Measurements from ENCODE around the gene NEU3.
"Not testable (repeated sequence)": the region's sequence is repeated elsewhere in the genome, so short reads cannot be mapped to it uniquely, and the experiment has no call there.

Gene NEU3

GRCh38 chr11:74988541-74989259 lies at the start of gene NEU3:
TSS of gene NEU3 (plus strand) at chr11:74988933. CDS start at chr11:74989061, 128 bp downstream.
- DNase-seq: peak; percentile 79

- no peak for DNase-seq
These were observed 47.2 kb upstream of the NEU3 start for GRCh38 chr11:74941492-74941891.

GRCh38 chr11:74942073-74942759 lies 46.5 kb upstream of the NEU3 start:
- DNase-seq: no peak

- DNase-seq: peak; percentile 32
These were observed 40.2 kb upstream of the NEU3 start for GRCh38 chr11:74948546-74948897.

- DNase-seq: peak; percentile 97
These were observed 39.6 kb upstream of the NEU3 start, which contains the start of the genes SPCS2 and XRRA1 for GRCh38 chr11:74948898-74949752. TSS of gene SPCS2 (plus strand) at chr11:74949266. CDS start at chr11:74949286, 20 bp downstream. TSS of gene XRRA1 (minus strand) at chr11:74949091. CDS start at chr11:74940878, 8,213 bp downstream.

GRCh38 chr11:74949753-74950137 lies 39.0 kb upstream of the NEU3 start:
- DNase-seq: no peak

GRCh38 chr11:74950374-74950969 lies 38.3 kb upstream of the NEU3 start:
- DNase-seq: no peak

- DNase-seq: no peak
These were observed 37.5 kb upstream of the NEU3 start for GRCh38 chr11:74951226-74951625.

- DNase-seq: no peak
These were observed 36.0 kb upstream of the NEU3 start for GRCh38 chr11:74952752-74953151.

GRCh38 chr11:74953451-74953850 lies 35.3 kb upstream of the NEU3 start:
- DNase-seq: no peak

- no peak for DNase-seq
These were observed 34.5 kb upstream of the NEU3 start for GRCh38 chr11:74954199-74954598.

- no peak for DNase-seq
These were observed 32.2 kb upstream of the NEU3 start for GRCh38 chr11:74956397-74957015.

- no peak for DNase-seq
These were observed 30.6 kb upstream of the NEU3 start for GRCh38 chr11:74957937-74958629.

- DNase-seq: not testable (repeated sequence)
These were observed 28.6 kb upstream of the NEU3 start for GRCh38 chr11:74960128-74960527.

- no peak for DNase-seq
These were observed 22.1 kb upstream of the NEU3 start for GRCh38 chr11:74966651-74967050.

GRCh38 chr11:74970852-74971395 lies 17.8 kb upstream of the NEU3 start:
- DNase-seq: no peak

- no peak for DNase-seq
These were observed 17.3 kb upstream of the NEU3 start for GRCh38 chr11:74971424-74971823.

GRCh38 chr11:74978041-74978440 lies 10.7 kb upstream of the NEU3 start:
- DNase-seq: no peak

- no peak for DNase-seq
These were observed 8.1 kb upstream of the NEU3 start for GRCh38 chr11:74980634-74981033.

GRCh38 chr11:74981888-74982287 lies 6.8 kb upstream of the NEU3 start:
- DNase-seq: no peak

GRCh38 chr11:74984070-74984469 lies 4.7 kb upstream of the NEU3 start:
- no peak for DNase-seq

GRCh38 chr11:74984730-74985129 lies 4.0 kb upstream of the NEU3 start:
- DNase-seq: no peak
